ENCODE measurements around the gene BRD3OS. TPM values are rescaled to one million over a fixed set of nuclear protein-coding genes. Genes with fewer than 3 reads are reported as not detected.

Gene BRD3OS
- total RNA-seq, 4 donors from 2014 or later = 0.76 to 9.3 (median 5.8) TPM

- intact Hi-C loops (cut with DNase I; ENCODE audit: low total_unique reads) = loop anchor here (5.0 kb wide), 1 partner anchor 1065 kb away; no protein-coding TSS in a partner anchor
- Histone ChIP-seq H3K4me1 (peaks cover 86 to 94% of the 10 kb centered on the region in 2 donors), H3K27me3 (no peaks in the 10 kb centered on the region), H3K4me3 (peak overlapping the region in 3 of 4 donors; percentile 19 to 44 (median 19)), H3K27ac (peak overlapping the region; percentile 76 to 83 (median 78)), H3K9me3 (no peaks in the 10 kb centered on the region), H3K36me3 (no peaks in the 10 kb centered on the region)
- no peak for ATAC-seq
- DNase-seq = no peak
- TF ChIP-seq, protein P1, sequence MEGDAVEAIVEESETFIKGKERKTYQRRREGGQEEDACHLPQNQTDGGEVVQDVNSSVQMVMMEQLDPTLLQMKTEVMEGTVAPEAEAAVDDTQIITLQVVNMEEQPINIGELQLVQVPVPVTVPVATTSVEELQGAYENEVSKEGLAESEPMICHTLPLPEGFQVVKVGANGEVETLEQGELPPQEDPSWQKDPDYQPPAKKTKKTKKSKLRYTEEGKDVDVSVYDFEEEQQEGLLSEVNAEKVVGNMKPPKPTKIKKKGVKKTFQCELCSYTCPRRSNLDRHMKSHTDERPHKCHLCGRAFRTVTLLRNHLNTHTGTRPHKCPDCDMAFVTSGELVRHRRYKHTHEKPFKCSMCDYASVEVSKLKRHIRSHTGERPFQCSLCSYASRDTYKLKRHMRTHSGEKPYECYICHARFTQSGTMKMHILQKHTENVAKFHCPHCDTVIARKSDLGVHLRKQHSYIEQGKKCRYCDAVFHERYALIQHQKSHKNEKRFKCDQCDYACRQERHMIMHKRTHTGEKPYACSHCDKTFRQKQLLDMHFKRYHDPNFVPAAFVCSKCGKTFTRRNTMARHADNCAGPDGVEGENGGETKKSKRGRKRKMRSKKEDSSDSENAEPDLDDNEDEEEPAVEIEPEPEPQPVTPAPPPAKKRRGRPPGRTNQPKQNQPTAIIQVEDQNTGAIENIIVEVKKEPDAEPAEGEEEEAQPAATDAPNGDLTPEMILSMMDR (IDR thresholded peaks at IDR 0.05 in 4 of 5, conservative IDR thresholded peaks at IDR 0.05 in 1 of 5) = no peak
- TF ChIP-seq POLR2A (IDR thresholded peaks at IDR 0.05) = no peak
- in situ Hi-C loops (cut with MboI; ENCODE audit: low sequenced_read_pairs in 4 of 4) = no loop called here
These were observed 37.3 kb downstream of the BRD3OS start for GRCh38 chr9:134062461-134063087.

GRCh38 chr9:134063088-134063570 lies 37.8 kb downstream of the BRD3OS start:
- peak overlapping the region in 2 of 4 donors; percentile 17 to 44 for H3K4me3 ChIP-seq
- ATAC-seq (no peak), DNase-seq (no peak)
- TF ChIP-seq, protein P1 (IDR thresholded peaks at IDR 0.05 in 4 of 5, conservative IDR thresholded peaks at IDR 0.05 in 1 of 5) = no peak
- no peak for TF ChIP-seq POLR2A (IDR thresholded peaks at IDR 0.05)
- peaks cover 81 to 89% of the 10 kb centered on the region in 2 donors for H3K4me1 ChIP-seq
- H3K36me3 ChIP-seq = no peaks in the 10 kb centered on the region
- peak overlapping the region; percentile 76 to 83 (median 78) for H3K27ac ChIP-seq
- no peaks in the 10 kb centered on the region for H3K27me3 ChIP-seq
- H3K9me3 ChIP-seq = no peaks in the 10 kb centered on the region
- in situ Hi-C loops (cut with MboI; ENCODE audit: low sequenced_read_pairs in 4 of 4) (no loop called here), intact Hi-C loops (cut with DNase I; ENCODE audit: low total_unique reads) (loop anchor here (5.0 kb wide), 1 partner anchor 1064 kb away; no protein-coding TSS in a partner anchor)

- no peak overlapping the region for H3K4me3 ChIP-seq
- H3K27ac ChIP-seq = peak overlapping the region in 2 of 4 donors; percentile 26 to 80
- H3K36me3 ChIP-seq = no peaks in the 10 kb centered on the region
- H3K4me1 ChIP-seq = peaks cover 74 to 82% of the 10 kb centered on the region in 2 donors
- no peak for TF ChIP-seq POLR2A (IDR thresholded peaks at IDR 0.05)
- TF ChIP-seq, protein P1 (IDR thresholded peaks at IDR 0.05 in 4 of 5, conservative IDR thresholded peaks at IDR 0.05 in 1 of 5) = no peak
- no peaks in the 10 kb centered on the region for H3K27me3 ChIP-seq
- DNase-seq (no peak), ATAC-seq (no peak)
- intact Hi-C loops (cut with DNase I; ENCODE audit: low total_unique reads) = loop anchor here (5.0 kb wide), 1 partner anchor 1063 kb away; no protein-coding TSS in a partner anchor
- in situ Hi-C loops (cut with MboI; ENCODE audit: low sequenced_read_pairs in 4 of 4) = no loop called here
- no peaks in the 10 kb centered on the region for H3K9me3 ChIP-seq
These were observed 38.5 kb downstream of the BRD3OS start for GRCh38 chr9:134063571-134064450.

GRCh38 chr9:134064711-134065110 lies 39.4 kb downstream of the BRD3OS start:
- DNase-seq = no peak
- intact Hi-C loops (cut with DNase I; ENCODE audit: low total_unique reads) = loop anchor here (5.0 kb wide), 3 partner anchors 263 to 1898 kb away; partner anchors contain the start of genes RXRA and UBAC1
- TF ChIP-seq POLR2A (IDR thresholded peaks at IDR 0.05) = no peak
- TF ChIP-seq, protein P1 (IDR thresholded peaks at IDR 0.05 in 4 of 5, conservative IDR thresholded peaks at IDR 0.05 in 1 of 5) = no peak
- H3K4me1 ChIP-seq = peaks cover 66 to 73% of the 10 kb centered on the region in 2 donors
- H3K9me3 ChIP-seq = no peaks in the 10 kb centered on the region
- peak overlapping the region in 3 of 4 donors; percentile 26 to 80 (median 77) for H3K27ac ChIP-seq
- no peak for ATAC-seq
- H3K27me3 ChIP-seq = no peaks in the 10 kb centered on the region
- no peaks in the 10 kb centered on the region for H3K36me3 ChIP-seq
- in situ Hi-C loops (cut with MboI; ENCODE audit: low sequenced_read_pairs in 4 of 4) = no loop called here
- no peak overlapping the region for H3K4me3 ChIP-seq

Measured in gastrocnemius medialis (tissue), 4 donors.